Uterus (tissue), 2 donors: Measurements from ENCODE around the gene APOC4.

Source experiments
- CTCF ChIP-seq, 4 experiments: fragments of 200-600 bp in 2 of 4; fragments of 450-650 bp in 2 of 4; sonication (generic) in 2 of 4; IDR thresholded peaks; one replicate each; pipeline ENCODE4 v1.5.1; 2016 to 2019; ENCODE audit warnings: antibody characterized with exemption in 4 of 4, mild to moderate bottlenecking in 2 of 4, moderate library complexity in 1 of 4
- POLR2A ChIP-seq, 2 donors: fragments of 450-650 bp; IDR thresholded peaks; one replicate each; pipeline ENCODE4 v1.6.1; 2016; ENCODE audit warnings: antibody characterized with exemption in 2 of 2, mild to moderate bottlenecking in 1 of 2, moderate library complexity in 1 of 2

- TF ChIP-seq CTCF (IDR thresholded peaks at IDR 0.05) (no peak), POLR2A (IDR thresholded peaks at IDR 0.05) (no peak)
Observed at GRCh38 chr19:44939668-44940067, 2.4 kb upstream of the APOC4 start.
